HCT116 (cell line): ENCODE measurements around the gene NRROS.
"Not testable (repeated sequence)": the region's sequence is repeated elsewhere in the genome, so short reads cannot be mapped to it uniquely, and the experiment has no call there.

Experiments used
- POLR2A ChIP-seq: IDR thresholded peaks from 2 replicates; pipeline ENCODE4 v1.7.0; 2011; ENCODE audit warnings: borderline replicate concordance; ENCODE audit not compliant: insufficient read depth, insufficient read length; ENCODE audit errors: extremely low read depth
- POLR2AphosphoS5 ChIP-seq: IDR thresholded peaks from 2 replicates; pipeline ENCODE4 v1.6.1; 2011; ENCODE audit warnings: mild to moderate bottlenecking, low read depth, low read length, moderate library complexity
- YY1 ChIP-seq: IDR thresholded peaks from 2 replicates; pipeline ENCODE4 v1.6.1; 2011; ENCODE audit warnings: low read length, low read depth, moderate library complexity, mild to moderate bottlenecking; ENCODE audit not compliant: insufficient replicate concordance; ENCODE audit errors: extremely low read depth
- ZNF274 ChIP-seq: fragments of 200-500 bp; sonication (Bioruptor generic); IDR thresholded peaks from 2 replicates; pipeline ENCODE4 v1.6.1; 2014; ENCODE audit warnings: mild to moderate bottlenecking, low read depth, low read length, inconsistent platforms
- TF ChIP-seq, protein P1 (sequence below), 3 experiments: fragments of 200-600 bp in 1 of 3; sonication (generic) in 1 of 3; IDR thresholded peaks in 2 of 3; conservative IDR thresholded peaks in 1 of 3; 2 replicates each; pipeline ENCODE4 v1.5.1; 2012 to 2017; ENCODE audit warnings: low read depth in 2 of 3, low read length in 2 of 3, antibody characterized with exemption in 1 of 3, borderline replicate concordance in 1 of 3, control low read depth in 1 of 3, mild to moderate bottlenecking in 1 of 3, mixed read lengths in 1 of 3, mixed run types in 1 of 3, moderate library complexity in 1 of 3; ENCODE audit not compliant: insufficient read depth in 1 of 3

DNA sequence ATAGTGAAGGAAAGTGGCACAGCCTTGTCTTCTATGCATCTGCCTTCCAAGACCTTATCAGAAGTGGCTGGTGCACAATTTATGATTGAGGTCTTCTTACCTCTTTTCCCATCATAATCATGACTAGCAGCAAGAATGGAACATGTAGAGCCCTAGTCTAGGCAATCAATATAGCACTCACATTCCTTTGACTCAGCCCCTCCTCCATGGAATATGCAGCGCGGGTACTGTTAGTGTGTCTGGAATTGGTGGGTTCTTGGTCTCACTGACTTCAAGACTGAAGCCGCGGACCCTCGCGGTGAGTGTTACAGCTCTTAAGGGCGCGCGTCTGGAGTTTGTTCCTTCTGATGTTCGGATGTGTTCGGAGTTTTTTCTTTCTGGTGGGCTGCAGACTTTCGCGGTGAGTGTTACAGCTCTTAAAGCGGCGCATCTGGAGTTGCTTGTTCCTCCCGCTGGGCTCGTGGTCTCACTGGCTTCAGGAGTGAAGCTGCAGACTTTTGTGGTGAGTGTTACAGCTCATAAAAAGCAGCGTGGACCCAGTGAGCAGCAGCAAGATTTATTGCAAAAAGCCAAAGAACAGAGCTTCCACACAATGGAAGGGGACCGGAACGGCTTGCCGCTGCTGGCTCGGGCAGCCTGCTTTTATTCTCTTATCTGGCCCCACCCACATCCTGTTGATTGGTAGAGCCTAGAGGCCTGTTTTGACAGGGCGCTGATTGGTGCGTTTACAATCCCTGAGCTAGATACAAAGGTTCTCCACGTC lies 41.3 kb upstream of the NRROS start:
- TF ChIP-seq YY1, ZNF274, POLR2AphosphoS5, POLR2A: not testable (repeated sequence)
- TF ChIP-seq, protein P1, sequence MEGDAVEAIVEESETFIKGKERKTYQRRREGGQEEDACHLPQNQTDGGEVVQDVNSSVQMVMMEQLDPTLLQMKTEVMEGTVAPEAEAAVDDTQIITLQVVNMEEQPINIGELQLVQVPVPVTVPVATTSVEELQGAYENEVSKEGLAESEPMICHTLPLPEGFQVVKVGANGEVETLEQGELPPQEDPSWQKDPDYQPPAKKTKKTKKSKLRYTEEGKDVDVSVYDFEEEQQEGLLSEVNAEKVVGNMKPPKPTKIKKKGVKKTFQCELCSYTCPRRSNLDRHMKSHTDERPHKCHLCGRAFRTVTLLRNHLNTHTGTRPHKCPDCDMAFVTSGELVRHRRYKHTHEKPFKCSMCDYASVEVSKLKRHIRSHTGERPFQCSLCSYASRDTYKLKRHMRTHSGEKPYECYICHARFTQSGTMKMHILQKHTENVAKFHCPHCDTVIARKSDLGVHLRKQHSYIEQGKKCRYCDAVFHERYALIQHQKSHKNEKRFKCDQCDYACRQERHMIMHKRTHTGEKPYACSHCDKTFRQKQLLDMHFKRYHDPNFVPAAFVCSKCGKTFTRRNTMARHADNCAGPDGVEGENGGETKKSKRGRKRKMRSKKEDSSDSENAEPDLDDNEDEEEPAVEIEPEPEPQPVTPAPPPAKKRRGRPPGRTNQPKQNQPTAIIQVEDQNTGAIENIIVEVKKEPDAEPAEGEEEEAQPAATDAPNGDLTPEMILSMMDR (IDR thresholded peaks at IDR 0.05 in 2 of 3, conservative IDR thresholded peaks at IDR 0.05 in 1 of 3; ENCODE audit: borderline replicate concordance in 1 of 3, insufficient read depth in 1 of 3, low read depth in 2 of 3, low read length in 2 of 3) = not testable (repeated sequence)
